ENCODE results near the gene CTNNBIP1. TPM values are rescaled to one million over a fixed set of nuclear protein-coding genes. Genes with fewer than 3 reads are reported as not detected.

The CTNNBIP1 gene
- total and polyA plus RNA-seq, 3 donors from 2014 or later = 45.3 to 60.8 (median 48.1) TPM

- no peak for DNase-seq
- TF ChIP-seq CTCF (IDR thresholded peaks at IDR 0.05) = no peak
- TF ChIP-seq POLR2A (IDR thresholded peaks at IDR 0.05) = no peak
- Histone ChIP-seq H3K27me3 (no peaks in the 10 kb centered on the region), H3K9me3 (no peaks in the 10 kb centered on the region), H3K4me1 (peaks cover 24% of the 10 kb centered on the region), H3K27ac (no peak overlapping the region), H3K4me3 (no peak overlapping the region), H3K36me3 (ENCODE audit: low read depth, missing control alignments) (no peaks in the 10 kb centered on the region)
- intact Hi-C loops (cut with DNase I; ENCODE audit: low total_unique reads) = no loop called here
- 85 to 98% methylated on average over 2 of the region's 2 CpGs for WGBS, 2 donors
Observed at GRCh38 chr1:9906466-9906865, 3.6 kb downstream of the CTNNBIP1 start.

- Histone ChIP-seq H3K9me3 (no peaks in the 10 kb centered on the region), H3K36me3 (ENCODE audit: low read depth, missing control alignments) (no peaks in the 10 kb centered on the region), H3K27me3 (no peaks in the 10 kb centered on the region), H3K4me1 (peaks cover 35% of the 10 kb centered on the region), H3K27ac (no peak overlapping the region), H3K4me3 (no peak overlapping the region)
- 80 to 90% methylated on average over 4 of the region's 4 CpGs for WGBS, 2 donors
- intact Hi-C loops (cut with DNase I; ENCODE audit: low total_unique reads) = no loop called here
- TF ChIP-seq CTCF (IDR thresholded peaks at IDR 0.05) (no peak), POLR2A (IDR thresholded peaks at IDR 0.05) (no peak)
- DNase-seq = no peak
Observed at GRCh38 chr1:9905010-9905409, 5.1 kb downstream of the CTNNBIP1 start.

- intact Hi-C loops (cut with DNase I; ENCODE audit: low total_unique reads) = no loop called here
- no peak for DNase-seq
Observed at GRCh38 chr1:9904596-9904995, 5.5 kb downstream of the CTNNBIP1 start.

GRCh38 chr1:9903801-9904527 is 6.1 kb downstream of the CTNNBIP1 start:
- Histone ChIP-seq H3K27me3 (no peaks in the 10 kb centered on the region), H3K4me3 (no peak overlapping the region), H3K4me1 (peaks cover 35% of the 10 kb centered on the region), H3K9me3 (no peaks in the 10 kb centered on the region), H3K27ac (no peak overlapping the region), H3K36me3 (ENCODE audit: low read depth, missing control alignments) (no peaks in the 10 kb centered on the region)
- DNase-seq = no peak
- TF ChIP-seq CTCF (IDR thresholded peaks at IDR 0.05) (no peak), POLR2A (IDR thresholded peaks at IDR 0.05) (no peak)
- WGBS, 2 donors = 93% methylated on average over 7 to 9 of the region's 9 CpGs
- intact Hi-C loops (cut with DNase I; ENCODE audit: low total_unique reads) = no loop called here

More at GRCh38 chr1:9904596-9904995, 5.5 kb downstream of the CTNNBIP1 start:
- no peaks in the 10 kb centered on the region for H3K9me3 ChIP-seq
- no peak for TF ChIP-seq CTCF (IDR thresholded peaks at IDR 0.05)
- no peak for TF ChIP-seq POLR2A (IDR thresholded peaks at IDR 0.05)
- H3K27ac ChIP-seq = no peak overlapping the region
- no peaks in the 10 kb centered on the region for H3K36me3 ChIP-seq (ENCODE audit: low read depth, missing control alignments)
- peaks cover 39% of the 10 kb centered on the region for H3K4me1 ChIP-seq
- 61 to 67% methylated on average over 3 of the region's 3 CpGs for WGBS, 2 donors
- no peak overlapping the region for H3K4me3 ChIP-seq
- H3K27me3 ChIP-seq = no peaks in the 10 kb centered on the region

GRCh38 chr1:9902060-9902452 is 8.0 kb downstream of the CTNNBIP1 start:
- peak overlapping the region; percentile 6 to 84 for H3K27ac ChIP-seq
- no peak for DNase-seq
- TF ChIP-seq POLR2A (IDR thresholded peaks at IDR 0.05) = no peak
- no peak for TF ChIP-seq CTCF (IDR thresholded peaks at IDR 0.05)

More at GRCh38 chr1:9902060-9902452, 8.0 kb downstream of the CTNNBIP1 start:
- Histone ChIP-seq H3K4me3 (no peak overlapping the region), H3K36me3 (ENCODE audit: low read depth, missing control alignments) (no peaks in the 10 kb centered on the region), H3K4me1 (peaks cover 32% of the 10 kb centered on the region), H3K27me3 (no peaks in the 10 kb centered on the region), H3K9me3 (no peaks in the 10 kb centered on the region)
- WGBS, 2 donors = 37 to 68% methylated on average over 6 of the region's 6 CpGs
- intact Hi-C loops (cut with DNase I; ENCODE audit: low total_unique reads) = no loop called here

Data from testis (tissue), 3 donors.